AG10803 (cell line): ENCODE results near the gene CCND3.

ENCODE experiments used
- DNase-seq: peaks from one replicate; pipeline ENCODE4 v3.0.0; 2010; ENCODE audit warnings: low read depth
- H3K4me3 ChIP-seq: 2 replicates; pipeline ENCODE4 v1.5.1; 2011; ENCODE audit warnings: mild to moderate bottlenecking, low read length, control low read depth
- CTCF ChIP-seq: conservative IDR thresholded peaks from 2 replicates; pipeline ENCODE4 v1.5.1; 2011; ENCODE audit warnings: mild to moderate bottlenecking, low read length, control low read depth, inconsistent platforms

Gene CCND3

GRCh38 chr6:41938590-41939175, 2.9 kb downstream of the CCND3 start:
- TF ChIP-seq CTCF, result 0 out of 2 replicates have a peak, but pooled peaks have one; percentile 3
- H3K4me3 ChIP-seq, result peak overlapping the region; percentile 97
- no peak for DNase-seq

GRCh38 chr6:41937861-41938574, 3.6 kb downstream of the CCND3 start:
- H3K4me3 ChIP-seq, result no peak overlapping the region
- no peak for TF ChIP-seq CTCF
- DNase-seq, result no peak

GRCh38 chr6:41937472-41937860, 4.1 kb downstream of the CCND3 start:
- H3K4me3 ChIP-seq, result no peak overlapping the region
- TF ChIP-seq CTCF, result no peak
- DNase-seq, result no peak

- no peak overlapping the region for H3K4me3 ChIP-seq
- peak; percentile 95 for TF ChIP-seq CTCF
- peak; percentile 96 for DNase-seq
Measured at GRCh38 chr6:41936073-41936837, 5.4 kb downstream of the CCND3 start.

- TF ChIP-seq CTCF, result no peak
- no peak overlapping the region for H3K4me3 ChIP-seq
- DNase-seq, result no peak
Measured at GRCh38 chr6:41935685-41936072, 5.9 kb downstream of the CCND3 start.

- H3K4me3 ChIP-seq, result no peak overlapping the region
- TF ChIP-seq CTCF, result no peak
- DNase-seq, result no peak
Measured at GRCh38 chr6:41935193-41935574, 6.4 kb downstream of the CCND3 start.
